Right renal pelvis (tissue), 4 donors: Measurements from ENCODE around the gene GATAD2A. TPM values are rescaled to one million over a fixed set of nuclear protein-coding genes. Genes with fewer than 3 reads are reported as not detected.
A peak's percentile ranks its signal among the peaks of the same experiment; 100 is the strongest.

ENCODE experiments used
- DNase-seq, 4 donors: peaks; one replicate each; pipeline ENCODE4 v3.0.0-alpha.2; 2013; ENCODE audit warnings: low read depth in 4 of 4, low spot score in 3 of 4, missing footprints in 1 of 4
- polyA plus RNA-seq, 4 donors: library from polyadenylated mRNA; unstranded; fragments of 120-200 nt; gene quantifications; one replicate each; pipeline ENCODE4 v1.2.1, GENCODE V29; 2013; ENCODE audit not compliant: insufficient read length in 4 of 4

GATAD2A gene
- polyA plus RNA-seq, 4 donors, result 45.6 to 51.0 (median 49.8) TPM

DNA sequence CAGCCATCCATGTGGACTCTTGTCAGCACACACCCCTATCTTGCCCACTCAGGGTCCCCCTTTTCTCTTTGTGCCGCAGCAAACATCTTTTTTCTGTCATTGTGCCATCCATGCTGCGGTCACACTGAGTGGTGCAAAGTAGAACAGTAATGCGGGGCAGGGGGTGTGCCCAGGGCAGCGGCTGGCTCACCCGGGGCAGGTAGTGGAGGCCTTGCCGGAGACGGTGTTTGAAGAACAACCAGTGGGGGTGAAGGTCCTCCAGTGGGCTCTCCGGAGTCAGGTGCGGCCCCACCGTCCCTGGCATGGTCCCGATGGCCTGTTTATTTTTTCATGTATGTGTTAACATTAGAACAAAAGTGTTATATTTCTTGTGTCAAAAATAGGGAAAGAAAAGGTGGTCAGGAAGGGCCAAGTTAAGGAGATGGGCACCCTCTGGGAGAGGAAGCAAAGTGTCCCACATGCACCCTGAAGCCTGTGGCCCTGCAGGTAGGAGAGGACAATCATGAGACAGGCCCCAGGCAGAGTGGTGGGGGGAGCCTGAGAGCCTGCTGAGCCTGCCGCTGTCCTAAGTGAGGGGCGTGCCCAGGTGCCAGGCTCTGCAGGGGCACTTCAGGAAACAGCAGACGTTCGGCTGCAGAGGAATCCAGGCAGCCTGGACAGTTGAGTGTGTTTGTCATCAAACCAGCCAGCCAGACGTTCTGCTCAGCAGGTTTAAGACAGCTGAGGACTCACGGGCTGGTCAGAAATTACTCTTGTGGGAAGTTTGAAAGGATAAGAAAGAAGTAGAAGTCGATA, 97.5 kb downstream of the GATAD2A start:
- no peak for DNase-seq

DNA sequence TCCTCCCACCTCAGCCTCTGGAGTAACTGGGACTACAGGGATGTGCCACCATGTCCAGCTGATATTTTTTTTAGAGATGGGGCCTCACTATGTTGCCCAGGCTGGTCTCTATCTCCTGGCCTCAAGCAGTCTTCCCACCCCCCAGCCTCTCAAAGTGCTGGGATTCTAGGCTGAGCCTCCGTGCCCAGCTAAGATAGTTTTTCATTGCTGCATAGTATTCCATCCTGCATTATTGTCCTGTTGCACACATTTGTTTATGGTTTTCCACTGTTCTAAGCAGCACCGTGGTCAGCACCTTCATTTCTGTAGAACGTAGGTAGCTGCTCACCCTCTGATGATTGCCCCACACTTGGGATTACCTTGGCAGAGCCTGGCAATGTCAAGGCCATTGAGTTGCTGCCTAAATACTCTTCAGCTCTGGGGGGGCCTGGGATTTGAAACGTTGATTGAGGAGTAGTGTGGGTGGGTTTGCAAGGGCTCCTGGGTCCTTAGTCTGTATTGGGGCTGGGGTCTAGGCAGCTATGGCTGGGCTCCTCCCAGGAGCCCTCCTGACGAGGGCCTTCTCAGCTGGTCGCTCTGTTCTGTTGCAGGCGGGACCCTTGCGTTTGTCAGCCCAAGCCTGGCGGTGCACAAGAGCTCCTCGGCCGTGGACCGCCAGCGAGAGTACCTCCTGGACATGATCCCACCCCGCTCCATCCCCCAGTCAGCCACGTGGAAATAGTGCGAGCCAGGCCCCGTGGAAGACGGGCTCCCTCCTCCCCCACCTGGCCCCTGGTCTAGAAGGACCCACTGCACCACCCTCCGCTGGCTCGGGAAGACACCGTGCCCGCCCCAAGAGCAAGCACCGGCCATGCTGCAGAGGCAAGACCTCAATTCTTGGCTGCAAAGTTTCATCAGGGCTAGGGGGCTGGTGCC, 99.5 kb downstream of the GATAD2A start:
- no peak for DNase-seq

DNA sequence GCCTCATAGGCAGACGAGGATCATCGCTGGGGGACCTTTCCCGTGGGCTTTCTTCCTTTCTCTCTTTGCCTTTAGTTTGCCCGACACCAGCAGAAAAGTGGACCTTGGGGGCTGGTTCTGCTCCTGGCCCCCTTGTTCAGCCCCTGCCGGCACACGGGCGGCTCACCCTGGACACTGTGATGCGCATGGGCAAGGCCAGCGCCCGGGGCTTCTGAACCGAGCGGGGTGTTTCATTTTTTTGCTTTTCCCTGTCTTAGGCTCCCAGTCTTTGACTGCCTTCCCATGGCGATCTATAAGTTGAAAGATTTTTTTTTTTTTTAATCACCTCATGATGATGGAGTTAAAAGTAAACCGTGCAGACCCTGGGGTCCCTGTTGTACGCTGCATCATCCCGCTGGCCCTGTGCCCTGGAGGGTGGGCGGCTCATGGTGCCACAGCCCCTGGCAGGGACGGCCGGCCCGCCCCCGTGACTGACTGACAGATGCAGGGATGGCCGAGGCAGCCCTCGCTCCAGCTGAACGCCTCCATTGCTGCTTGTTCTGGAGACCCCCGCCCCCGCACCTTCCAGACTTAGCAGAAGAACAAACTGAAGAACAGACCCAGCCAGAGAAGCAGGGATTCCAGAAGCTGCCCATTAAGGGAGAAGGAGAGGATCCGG, 100.3 kb downstream of the GATAD2A start:
- DNase-seq, result no peak

DNA sequence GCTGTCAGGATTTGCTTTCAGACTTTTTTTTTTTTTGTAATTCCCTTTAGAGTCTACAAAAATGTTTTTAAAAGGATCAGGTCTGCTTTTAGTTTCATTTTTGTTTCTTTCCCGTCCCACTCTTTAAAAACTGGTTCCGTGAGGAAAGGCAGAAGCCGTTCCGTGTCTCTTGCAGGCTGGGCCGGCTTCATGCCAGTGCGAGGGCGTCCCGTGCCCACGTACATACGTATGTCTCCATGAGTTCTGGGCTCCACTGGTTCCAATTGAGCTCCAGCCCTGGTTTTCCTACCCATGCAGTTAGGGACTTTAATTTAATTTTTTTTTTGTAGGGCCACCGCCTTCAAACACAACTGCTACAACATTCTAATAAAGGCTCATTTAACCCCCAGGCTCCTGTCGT, 101.1 kb downstream of the GATAD2A start:
- DNase-seq, result no peak

DNA sequence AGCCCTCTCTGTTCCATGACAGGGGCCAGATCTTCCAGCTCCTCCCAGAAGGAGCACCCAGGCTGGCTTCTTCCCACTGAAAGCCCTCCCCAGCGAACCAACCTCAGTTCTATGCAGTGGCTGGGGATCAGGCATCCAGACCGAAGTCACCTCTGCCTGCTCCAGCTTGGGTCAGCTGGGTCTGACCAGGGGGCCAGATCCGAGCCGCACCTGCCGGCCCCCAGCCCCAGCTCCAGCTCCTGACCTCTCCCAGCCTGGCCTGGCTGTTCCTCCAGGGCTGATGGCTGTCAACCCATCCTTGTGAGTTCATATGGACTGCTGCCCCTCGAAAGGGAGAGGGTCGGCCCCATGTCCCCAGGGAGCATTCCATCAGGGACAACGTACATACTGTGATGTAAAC, 101.9 kb downstream of the GATAD2A start:
- no peak for DNase-seq

DNA sequence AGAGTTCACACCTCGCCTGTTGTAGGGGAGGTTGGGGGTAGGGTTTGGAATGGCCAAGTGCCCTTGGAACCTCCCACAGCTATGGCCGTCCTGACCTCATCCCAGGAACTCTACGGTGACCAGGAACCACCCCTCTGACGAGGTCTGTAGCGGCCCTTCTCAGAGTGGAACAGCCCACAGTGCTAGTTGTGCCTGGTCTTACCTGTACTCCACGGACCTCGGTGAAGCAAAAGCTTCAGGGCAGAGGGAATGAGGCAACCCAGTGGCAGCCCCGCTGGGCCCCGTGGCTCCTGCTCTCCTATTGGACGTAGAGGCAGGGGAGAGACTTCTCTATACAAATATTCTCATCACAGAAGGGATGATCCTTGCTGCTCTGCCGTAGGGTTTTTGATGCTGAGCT, 102.7 kb downstream of the GATAD2A start:
- no peak for DNase-seq

DNA sequence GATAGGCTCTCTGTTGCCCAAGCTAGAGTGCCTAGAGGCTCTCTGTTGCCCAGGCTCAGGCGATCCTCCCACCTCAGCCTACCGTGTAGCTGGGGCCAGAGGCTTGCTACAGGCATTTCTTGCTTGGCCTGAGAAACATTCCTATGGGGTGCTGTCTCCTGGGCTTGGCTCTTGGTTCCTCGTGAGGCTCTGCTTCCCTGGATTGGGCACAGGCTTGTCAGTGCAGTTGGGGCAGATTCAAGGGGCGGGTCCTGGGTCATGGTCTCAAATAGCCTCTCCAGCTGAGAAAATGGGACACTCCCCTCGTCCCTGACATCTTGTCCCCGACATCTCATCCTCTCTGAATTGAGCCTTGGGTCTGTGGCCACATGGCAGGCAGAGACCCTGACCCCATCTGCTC, 105.0 kb downstream of the GATAD2A start:
- DNase-seq, result no peak

DNA sequence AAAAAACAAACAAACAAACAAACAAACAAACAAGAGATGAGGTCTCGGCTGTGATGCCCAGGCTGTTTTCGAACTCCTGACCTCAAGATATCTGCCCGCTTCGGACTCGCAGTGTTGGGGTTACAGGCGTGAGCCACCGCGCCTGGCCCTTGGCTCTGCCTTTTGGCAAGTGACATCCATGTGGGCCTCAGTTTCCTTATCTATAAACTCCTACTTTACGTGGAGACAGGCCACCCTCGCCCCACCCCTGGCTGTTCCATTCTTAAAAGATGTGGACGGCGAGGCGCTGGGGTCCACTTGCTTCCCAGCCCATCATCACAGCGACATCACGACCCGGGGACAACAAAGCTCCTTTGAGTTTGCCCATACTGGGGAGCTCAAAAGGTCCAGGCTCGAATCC, 108.2 kb downstream of the GATAD2A start:
- no peak for DNase-seq

DNA sequence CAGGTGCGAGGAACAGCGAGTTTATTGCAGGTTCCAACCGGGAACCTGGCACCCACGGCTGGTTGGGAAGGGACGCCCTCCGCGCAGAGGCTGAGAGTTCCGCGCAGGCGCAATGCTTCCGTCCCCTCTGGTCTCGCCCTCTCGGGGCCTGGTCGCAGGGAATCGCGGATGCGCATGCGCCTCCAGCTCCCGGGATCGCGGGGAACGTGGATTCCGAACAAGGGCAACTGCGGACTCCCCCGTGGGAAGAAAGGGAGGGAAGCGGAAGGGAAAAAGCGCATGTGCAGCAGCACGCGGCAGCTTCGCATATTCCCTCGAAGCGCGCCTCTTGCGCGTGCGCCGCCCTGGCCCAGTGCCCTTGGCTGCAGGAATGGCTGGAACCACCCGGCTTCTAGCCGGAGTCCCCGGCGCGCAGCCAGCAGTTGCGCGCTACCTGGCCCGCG, 108.8 kb downstream of the GATAD2A start:
- DNase-seq, result peak; percentile 55 to 67 (median 64)

DNA sequence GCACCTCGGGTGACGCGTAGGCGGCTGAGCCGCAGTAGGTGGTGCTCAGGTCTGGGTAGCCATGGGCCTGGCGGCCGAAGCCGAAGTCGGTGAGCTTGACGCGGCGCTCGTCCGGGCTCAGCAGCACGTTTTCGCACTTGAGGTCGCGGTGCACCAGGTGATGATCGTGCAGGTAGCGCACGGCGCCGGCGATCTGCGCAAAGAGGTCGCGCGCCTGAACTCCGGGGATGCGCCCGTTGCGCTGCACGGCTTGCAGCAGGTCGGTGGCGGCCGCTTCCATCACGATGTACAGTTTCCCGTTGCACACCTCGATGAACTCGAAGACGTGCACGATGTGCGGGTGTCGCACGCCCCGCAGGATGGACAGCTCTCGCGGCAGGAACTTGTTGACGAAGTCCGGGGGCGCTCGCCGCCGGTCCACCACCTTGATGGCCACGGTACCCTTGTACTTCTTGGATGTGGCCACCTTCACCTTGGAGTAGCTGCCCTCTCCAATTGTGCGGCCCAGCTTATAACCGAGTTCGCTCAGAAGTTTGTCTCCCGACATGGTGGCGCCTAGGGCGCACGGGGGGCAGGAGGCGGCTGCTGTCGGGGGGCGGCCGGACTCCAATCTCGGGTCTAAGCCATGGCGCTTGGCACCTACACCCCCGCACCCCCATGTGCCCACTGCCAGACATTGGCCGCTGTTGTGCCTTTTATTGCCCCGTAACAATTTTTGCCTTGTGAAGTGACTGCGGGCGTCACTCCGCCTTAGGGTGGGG, 109.6 kb downstream of the GATAD2A start, which contains the start of gene TSSK6:
TSS of gene TSSK6 (minus strand) at position 668 of the 761 bp plus-strand sequence. CDS start at position 547, 121 bp downstream.
- no peak for DNase-seq

DNA sequence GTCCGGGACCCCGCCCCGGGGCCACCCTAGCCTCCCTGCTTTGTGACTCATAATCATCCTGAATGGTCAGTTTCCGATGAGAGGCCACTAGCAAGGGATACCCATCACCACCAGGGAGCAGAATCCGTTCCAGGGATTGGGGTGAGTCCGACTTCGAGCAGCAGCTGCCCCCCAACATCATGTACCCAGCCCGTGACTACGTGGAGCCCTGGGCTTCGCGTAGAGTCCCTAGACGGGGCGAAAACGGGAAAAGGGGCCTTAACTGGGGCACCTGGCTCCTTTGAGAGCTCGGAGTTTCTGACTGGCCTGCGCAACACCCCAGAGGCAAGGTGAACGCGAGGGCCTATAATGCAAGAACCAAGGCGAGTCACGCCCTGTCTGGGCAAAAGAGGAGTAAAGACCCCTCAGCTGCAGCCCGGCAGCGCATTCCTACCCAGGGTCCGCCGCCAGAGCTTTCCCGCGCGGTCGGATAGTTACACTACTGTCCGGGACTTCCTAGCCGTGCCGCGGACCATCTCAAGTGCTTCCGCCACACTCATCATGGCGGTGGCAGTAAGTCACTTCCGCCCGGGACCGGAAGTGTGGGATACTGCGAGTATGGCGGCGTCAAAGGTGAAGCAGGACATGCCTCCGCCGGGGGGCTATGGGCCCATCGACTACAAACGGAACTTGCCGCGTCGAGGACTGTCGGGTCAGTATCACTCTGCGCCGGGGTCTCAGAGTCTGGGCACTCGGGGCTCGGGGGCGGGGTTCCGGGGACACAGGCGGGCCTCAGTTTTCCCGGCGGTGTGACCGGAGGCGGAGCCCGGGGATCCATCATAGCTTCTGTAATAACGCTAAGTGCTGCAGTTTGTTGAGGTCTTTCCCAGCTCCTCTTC, 110.4 kb downstream of the GATAD2A start, which contains the start of gene NDUFA13:
TSS of gene NDUFA13 (plus strand) at position 584 of the 878 bp plus-strand sequence. CDS start at position 598, 14 bp downstream.
- peak; percentile 91 to 96 (median 93) for DNase-seq

DNA sequence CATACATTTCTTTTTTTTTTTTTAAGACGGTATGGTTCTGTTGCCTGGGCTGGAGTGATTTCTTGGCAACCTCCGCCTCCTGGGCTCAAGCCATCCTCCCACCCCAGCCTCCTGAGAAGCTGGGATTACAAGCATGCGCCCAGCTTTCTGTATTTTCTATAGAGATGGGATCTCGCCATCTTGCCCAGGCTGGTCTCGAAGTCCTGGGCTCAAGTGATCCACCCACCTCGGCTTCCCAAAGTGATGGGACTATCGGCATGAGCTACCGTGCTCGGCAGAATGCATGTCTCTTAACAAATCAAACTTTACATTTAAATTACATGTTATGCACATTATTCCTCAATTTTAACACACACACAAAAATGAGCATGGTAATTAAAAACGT, 111.8 kb downstream of the GATAD2A start:
- no peak for DNase-seq

DNA sequence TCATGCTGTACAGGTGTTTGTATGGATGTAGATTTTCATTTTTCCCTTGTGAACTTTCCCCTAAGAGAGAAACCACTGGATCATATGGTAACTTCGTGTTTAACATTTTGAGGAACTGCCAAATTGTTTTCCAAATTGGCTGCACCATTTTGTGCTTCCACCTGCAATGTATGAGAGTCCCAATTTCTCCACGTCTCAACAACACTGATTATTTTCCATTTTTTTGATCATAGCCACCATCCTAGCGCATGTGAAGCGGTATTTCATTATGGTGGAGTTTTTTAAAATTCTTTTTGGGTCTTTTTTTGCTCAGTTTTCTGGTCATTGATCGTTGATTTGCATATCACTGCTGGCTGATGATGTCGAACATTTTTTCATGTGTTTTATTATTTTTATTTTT, 115.5 kb downstream of the GATAD2A start:
- no peak for DNase-seq

DNA sequence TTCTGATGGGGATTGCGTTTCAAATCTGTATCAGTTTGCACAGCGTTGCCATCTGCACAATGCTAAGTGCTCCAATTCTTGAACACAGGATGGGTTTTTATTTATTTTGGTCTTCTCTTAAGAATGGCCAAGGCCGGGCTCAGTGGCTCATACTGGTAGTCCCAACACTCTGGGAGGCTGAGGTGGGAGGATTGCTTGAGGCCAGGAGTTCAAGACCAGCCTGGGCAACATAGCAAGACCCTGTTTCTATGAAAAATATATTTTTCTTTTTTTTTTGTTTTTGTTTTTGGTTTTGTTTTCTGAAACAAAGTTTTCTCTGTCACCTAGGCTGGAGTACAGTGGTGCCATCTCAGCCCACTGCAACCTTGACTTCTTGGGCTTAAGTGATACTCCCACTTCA, 117.7 kb downstream of the GATAD2A start:
- no peak for DNase-seq

DNA sequence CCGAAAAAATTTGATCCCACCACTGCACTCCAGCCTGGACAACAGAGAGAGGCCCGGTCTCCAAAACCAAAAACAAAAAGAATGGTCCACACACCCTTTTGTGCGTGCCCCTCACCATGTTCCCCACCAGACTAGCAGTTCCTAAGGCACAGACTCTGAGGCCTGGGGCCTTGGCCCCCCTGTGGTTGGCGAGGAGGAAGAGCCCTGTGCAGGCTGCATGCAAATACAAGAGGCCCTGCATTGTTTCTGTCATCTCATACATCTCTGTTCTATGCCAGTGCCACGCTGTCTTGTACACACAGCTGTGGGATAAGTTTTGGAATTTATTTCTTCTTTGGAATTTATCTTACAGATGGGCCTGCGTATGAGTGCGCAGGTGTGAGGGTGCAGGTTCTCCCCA, 118.6 kb downstream of the GATAD2A start:
- no peak for DNase-seq

DNA sequence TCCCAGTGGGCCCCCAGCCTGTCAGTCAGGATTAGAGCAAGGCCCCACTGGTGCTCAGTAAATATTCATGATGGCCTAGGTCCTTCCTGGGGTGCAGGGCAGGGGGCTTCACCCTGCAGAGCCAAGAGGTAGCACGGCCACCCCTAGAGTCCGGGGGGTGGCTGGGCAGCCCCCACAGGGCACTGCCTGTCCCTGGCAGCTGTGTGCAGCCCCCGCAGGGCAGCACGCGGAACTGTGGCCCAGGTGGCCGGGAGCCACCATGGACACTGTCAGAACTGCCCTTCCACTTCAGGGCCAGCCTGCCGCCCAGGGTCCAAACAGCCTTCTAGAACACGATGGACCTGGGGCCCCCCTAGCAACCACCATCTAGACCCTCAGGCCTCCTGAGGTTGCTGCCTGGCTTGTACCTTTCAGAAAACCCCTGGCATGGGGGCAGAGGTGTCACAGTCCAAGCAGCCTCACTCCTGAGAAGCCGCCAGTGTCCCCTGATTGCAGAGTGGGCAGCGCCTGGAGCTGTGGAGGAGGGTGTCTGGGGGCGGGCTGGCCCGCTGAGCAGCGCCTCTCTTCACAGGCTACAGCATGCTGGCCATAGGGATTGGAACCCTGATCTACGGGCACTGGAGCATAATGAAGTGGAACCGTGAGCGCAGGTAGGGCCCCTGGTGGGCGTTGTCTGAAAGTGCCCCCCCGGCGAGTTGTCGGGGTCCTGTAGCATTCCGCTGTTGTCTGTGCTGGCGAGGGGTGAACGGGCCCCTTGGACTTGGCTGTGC, 120.3 kb downstream of the GATAD2A start:
- no peak for DNase-seq

DNA sequence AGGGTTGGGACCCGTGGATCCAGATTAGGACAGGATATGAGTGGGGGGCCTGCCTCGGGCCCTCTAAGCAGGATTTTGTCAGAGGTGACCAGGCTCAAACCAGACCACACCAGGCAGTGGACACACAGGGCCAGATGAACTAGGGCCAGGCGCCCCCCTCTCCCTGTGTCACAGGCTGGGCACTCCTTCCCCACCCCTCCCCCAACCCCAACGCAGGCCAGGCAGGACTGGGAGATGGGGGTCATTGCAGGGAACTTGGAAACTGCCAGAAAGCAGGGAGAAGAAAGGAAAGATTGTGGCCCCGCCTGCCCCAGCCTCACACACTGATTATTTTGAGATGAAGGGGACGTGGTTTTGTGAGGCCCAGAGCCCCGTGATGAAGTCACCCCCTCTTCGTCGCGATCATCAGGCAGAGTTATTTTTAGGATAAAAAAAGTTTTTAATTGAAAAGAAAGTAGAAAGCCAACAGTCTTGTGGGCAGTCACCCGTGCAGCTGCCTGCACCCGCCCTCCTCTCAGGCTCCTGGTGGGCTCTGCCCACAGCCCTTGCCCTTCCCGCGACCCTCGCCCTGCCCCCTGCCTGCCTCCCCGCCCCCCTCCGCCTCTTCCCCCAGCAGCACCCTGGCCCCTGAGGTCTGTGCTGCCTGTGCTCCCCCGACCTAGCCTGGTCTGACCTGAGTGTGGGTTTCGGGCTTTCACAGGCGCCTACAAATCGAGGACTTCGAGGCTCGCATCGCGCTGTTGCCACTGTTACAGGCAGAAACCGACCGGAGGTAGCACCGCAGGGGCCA, 121.3 kb downstream of the GATAD2A start:
- DNase-seq, result no peak

DNA sequence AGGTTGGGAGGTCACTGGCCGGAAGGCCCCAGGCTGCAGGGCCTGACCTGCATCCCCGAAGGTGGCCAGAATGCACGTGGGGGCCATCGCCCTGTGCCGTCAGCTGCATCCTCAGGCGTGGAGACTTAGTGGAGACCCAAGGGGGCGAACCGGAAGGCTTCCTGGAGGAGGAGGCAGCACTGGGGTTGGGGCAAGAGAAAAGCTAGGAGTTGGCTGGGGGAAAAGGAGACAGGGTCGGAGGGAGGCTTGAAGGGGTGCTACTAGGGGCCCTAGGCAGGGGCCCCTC, 121.8 kb downstream of the GATAD2A start:
- DNase-seq, result no peak
